GM12872 (cell line): ENCODE data around the gene PDGFB.

ENCODE experiments used
- CTCF ChIP-seq: IDR thresholded peaks from 3 replicates; pipeline ENCODE4 v1.5.1; 2011; ENCODE audit warnings: low read depth, mild to moderate bottlenecking, low read length, moderate library complexity; ENCODE audit not compliant: insufficient read depth

The PDGFB gene

GRCh38 chr22:39246217-39246616 lies 1.4 kb upstream of the PDGFB start:
- TF ChIP-seq CTCF = no peak

GRCh38 chr22:39245130-39246039 lies 603 bp upstream of the PDGFB start:
- no peak for TF ChIP-seq CTCF

GRCh38 chr22:39244136-39244495 lies 666 bp downstream of the PDGFB start:
- no peak for TF ChIP-seq CTCF

- TF ChIP-seq CTCF = no peak
These were observed 1.2 kb downstream of the PDGFB start for GRCh38 chr22:39243439-39244135.

- TF ChIP-seq CTCF = no peak
These were observed 2.0 kb downstream of the PDGFB start for GRCh38 chr22:39242595-39243438.

- no peak for TF ChIP-seq CTCF
These were observed 2.8 kb downstream of the PDGFB start for GRCh38 chr22:39241794-39242594.
